Osteoblast (primary cell): ENCODE measurements around the gene RELN. TPM values are rescaled to one million over a fixed set of nuclear protein-coding genes. Genes with fewer than 3 reads are reported as not detected.
A peak's percentile ranks its signal among the peaks of the same experiment; 100 is the strongest.

ENCODE experiments used
- DNase-seq: peaks from one replicate; pipeline ENCODE4 v3.0.0; 2011; ENCODE audit warnings: low spot score, mixed read lengths; ENCODE audit not compliant: insufficient read length; ENCODE audit errors: missing footprints
- H2AFZ ChIP-seq: 2 replicates; pipeline ENCODE4 v1.6.0; 2011; ENCODE audit warnings: mild to moderate bottlenecking, low read length
- H3K27ac ChIP-seq: 2 replicates; pipeline ENCODE4 v1.5.1; 2011; ENCODE audit warnings: mild to moderate bottlenecking, low read depth, low read length, moderate library complexity
- H3K27me3 ChIP-seq: 2 replicates; pipeline ENCODE4 v1.6.0; 2012; ENCODE audit warnings: mild to moderate bottlenecking, control low read depth, inconsistent platforms, low read length, moderate library complexity; ENCODE audit not compliant: insufficient read depth
- H3K36me3 ChIP-seq: 2 replicates; pipeline ENCODE4 v1.5.1; 2011; ENCODE audit warnings: mild to moderate bottlenecking, low read length, control low read depth, moderate library complexity; ENCODE audit not compliant: insufficient read depth
- H3K4me1 ChIP-seq: 2 replicates; pipeline ENCODE4 v1.5.1; 2011; ENCODE audit warnings: mild to moderate bottlenecking, low read length, control low read depth, moderate library complexity; ENCODE audit not compliant: insufficient read depth
- H3K4me2 ChIP-seq: 2 replicates; pipeline ENCODE4 v1.6.0; 2011; ENCODE audit warnings: mild to moderate bottlenecking, low read length; ENCODE audit not compliant: insufficient read depth
- H3K4me3 ChIP-seq: fragments of 200-600 bp; sonication (generic); 3 replicates; pipeline ENCODE4 v1.5.1; 2012; ENCODE audit warnings: mild to moderate bottlenecking, low read length, inconsistent platforms; ENCODE audit not compliant: insufficient read depth
- H3K79me2 ChIP-seq: 2 replicates; pipeline ENCODE4 v1.6.0; 2012; ENCODE audit warnings: mild to moderate bottlenecking, low read length, control low read depth, inconsistent platforms; ENCODE audit not compliant: insufficient read depth
- H3K9me3 ChIP-seq: 2 replicates; pipeline ENCODE4 v1.5.1; 2011; ENCODE audit warnings: low read depth, low read length, control low read depth
- H4K20me1 ChIP-seq: 2 replicates; pipeline ENCODE4 v1.6.0; 2012; ENCODE audit warnings: mild to moderate bottlenecking, low read length, control low read depth; ENCODE audit not compliant: insufficient read depth
- total RNA-seq: library from RNA; depleted of rRNA; stranded (reverse); fragments of >200 nt; gene quantifications from 2 replicates; pipeline ENCODE4 v1.2.3, GENCODE V29; 2012
- TF ChIP-seq, protein P1 (sequence below): IDR thresholded peaks from 2 replicates; pipeline ENCODE4 v1.5.1; 2011; ENCODE audit warnings: mild to moderate bottlenecking, low read depth, low read length, moderate library complexity; ENCODE audit errors: extremely low read depth

Gene RELN
- total RNA-seq, 1 donor = 0.36 TPM

DNA sequence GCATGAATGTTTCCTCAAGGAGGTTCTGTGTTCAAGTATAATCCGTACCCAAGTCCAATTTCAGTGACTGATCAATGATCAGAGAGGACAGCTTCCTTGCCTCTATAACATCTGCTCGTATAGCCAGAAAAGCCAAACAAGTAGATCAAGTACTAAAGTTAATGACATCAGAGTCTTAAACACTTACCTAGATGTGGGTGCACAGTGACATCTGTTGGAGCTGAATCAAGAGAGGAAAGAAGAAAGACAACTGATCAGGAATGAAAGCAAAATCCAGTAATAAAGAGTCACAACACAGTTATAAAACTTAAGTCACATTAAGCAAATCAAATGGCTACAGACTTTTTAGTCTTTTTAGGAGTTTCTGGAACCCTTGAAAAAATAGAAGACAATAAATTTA is 236.5 kb downstream of the RELN start:
- TF ChIP-seq, protein P1, sequence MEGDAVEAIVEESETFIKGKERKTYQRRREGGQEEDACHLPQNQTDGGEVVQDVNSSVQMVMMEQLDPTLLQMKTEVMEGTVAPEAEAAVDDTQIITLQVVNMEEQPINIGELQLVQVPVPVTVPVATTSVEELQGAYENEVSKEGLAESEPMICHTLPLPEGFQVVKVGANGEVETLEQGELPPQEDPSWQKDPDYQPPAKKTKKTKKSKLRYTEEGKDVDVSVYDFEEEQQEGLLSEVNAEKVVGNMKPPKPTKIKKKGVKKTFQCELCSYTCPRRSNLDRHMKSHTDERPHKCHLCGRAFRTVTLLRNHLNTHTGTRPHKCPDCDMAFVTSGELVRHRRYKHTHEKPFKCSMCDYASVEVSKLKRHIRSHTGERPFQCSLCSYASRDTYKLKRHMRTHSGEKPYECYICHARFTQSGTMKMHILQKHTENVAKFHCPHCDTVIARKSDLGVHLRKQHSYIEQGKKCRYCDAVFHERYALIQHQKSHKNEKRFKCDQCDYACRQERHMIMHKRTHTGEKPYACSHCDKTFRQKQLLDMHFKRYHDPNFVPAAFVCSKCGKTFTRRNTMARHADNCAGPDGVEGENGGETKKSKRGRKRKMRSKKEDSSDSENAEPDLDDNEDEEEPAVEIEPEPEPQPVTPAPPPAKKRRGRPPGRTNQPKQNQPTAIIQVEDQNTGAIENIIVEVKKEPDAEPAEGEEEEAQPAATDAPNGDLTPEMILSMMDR = peak; percentile 18
- Histone ChIP-seq H3K9me3 (no peaks in the 10 kb centered on the region), H3K27me3 (no peaks in the 10 kb centered on the region), H3K4me1 (no peaks in the 10 kb centered on the region), H3K4me3 (no peak overlapping the region), H3K36me3 (no peaks in the 10 kb centered on the region), H4K20me1 (no peaks in the 10 kb centered on the region), H3K79me2 (no peaks in the 10 kb centered on the region), H3K27ac (no peak overlapping the region), H2AFZ (no peak overlapping the region), H3K4me2 (no peak overlapping the region)
- no peak for DNase-seq

DNA sequence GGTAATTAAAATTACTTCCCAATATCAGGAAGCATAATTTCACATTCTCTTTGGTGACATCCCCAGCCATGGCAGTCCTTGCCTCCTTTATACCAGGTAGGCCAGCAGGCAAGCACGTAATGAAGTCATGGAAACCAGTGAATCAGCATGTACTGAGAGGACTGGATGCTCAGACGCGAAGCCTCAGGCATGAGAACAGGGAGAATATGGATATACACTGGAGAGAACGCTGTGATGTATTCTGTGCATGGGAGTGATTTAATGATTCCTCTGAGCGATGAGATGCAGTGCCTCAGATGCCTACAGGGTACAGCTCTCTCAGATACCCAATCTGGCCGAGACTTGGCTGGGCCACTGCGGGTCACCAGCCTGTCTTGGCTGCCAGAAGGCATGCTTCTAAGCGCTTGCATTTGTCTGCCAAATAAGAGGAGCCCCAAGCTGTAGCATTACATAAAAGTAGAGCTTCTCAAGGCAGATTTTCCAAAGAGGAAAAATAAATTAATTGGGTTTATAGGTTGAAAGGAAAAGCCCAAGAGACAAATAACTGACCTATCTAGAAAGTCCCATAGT is 238.1 kb downstream of the RELN start:
- Histone ChIP-seq H3K27ac (no peak overlapping the region), H3K4me3 (no peak overlapping the region), H3K36me3 (no peaks in the 10 kb centered on the region), H3K9me3 (no peaks in the 10 kb centered on the region), H3K4me2 (no peak overlapping the region), H2AFZ (no peak overlapping the region), H4K20me1 (no peaks in the 10 kb centered on the region), H3K27me3 (no peaks in the 10 kb centered on the region), H3K4me1 (no peaks in the 10 kb centered on the region), H3K79me2 (no peaks in the 10 kb centered on the region)
- no peak for DNase-seq
- TF ChIP-seq, protein P1 = no peak

DNA sequence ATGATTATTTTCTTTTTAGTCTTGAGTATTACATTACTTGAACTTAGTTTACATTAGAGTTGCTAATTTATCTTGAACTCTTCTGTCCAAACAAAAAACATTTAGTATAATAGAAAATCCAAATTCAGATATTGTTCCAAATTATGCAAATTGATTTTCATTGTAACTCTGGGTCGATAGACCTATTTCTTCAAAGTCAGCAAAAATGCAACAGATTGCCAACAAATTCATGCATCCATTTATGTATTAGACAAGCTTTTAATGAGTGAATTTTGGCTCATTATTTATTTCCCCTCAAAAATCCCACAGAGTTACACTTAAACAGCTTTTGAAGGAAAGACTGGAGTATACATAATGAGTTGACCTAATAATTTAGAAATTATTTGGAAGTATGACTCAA is 240.8 kb downstream of the RELN start:
- H3K4me3 ChIP-seq = no peak overlapping the region
- TF ChIP-seq, protein P1 = no peak
- no peaks in the 10 kb centered on the region for H3K9me3 ChIP-seq
- H3K36me3 ChIP-seq = no peaks in the 10 kb centered on the region
- no peaks in the 10 kb centered on the region for H4K20me1 ChIP-seq
- H3K27me3 ChIP-seq = no peaks in the 10 kb centered on the region
- H3K27ac ChIP-seq = no peak overlapping the region
- no peak for DNase-seq
- H3K79me2 ChIP-seq = no peaks in the 10 kb centered on the region
- H2AFZ ChIP-seq = no peak overlapping the region
- H3K4me2 ChIP-seq = no peak overlapping the region
- H3K4me1 ChIP-seq = no peaks in the 10 kb centered on the region

DNA sequence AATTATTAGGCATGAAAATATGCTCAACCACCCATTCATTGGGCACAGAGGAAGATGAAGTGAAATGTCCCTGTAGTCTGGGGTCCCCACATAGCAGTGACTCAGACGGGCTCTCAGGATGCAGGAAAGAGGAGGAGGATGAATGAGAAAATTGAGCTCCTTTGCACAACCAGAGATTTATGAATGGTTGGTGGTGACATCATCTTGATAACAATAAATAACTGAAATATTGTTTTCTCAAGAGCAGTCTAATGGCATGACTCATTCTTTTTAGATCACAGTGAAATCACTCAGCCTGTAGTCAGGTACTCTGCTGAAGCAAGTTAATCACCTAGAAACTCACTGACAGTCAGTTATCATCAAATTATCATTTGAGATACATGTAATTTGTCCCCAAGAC is 254.1 kb downstream of the RELN start:
- H2AFZ ChIP-seq = no peak overlapping the region
- DNase-seq = no peak
- no peak overlapping the region for H3K4me2 ChIP-seq
- H3K4me1 ChIP-seq = no peaks in the 10 kb centered on the region
- H3K4me3 ChIP-seq = no peak overlapping the region
- H3K27me3 ChIP-seq = no peaks in the 10 kb centered on the region
- no peaks in the 10 kb centered on the region for H3K9me3 ChIP-seq
- no peaks in the 10 kb centered on the region for H4K20me1 ChIP-seq
- H3K36me3 ChIP-seq = no peaks in the 10 kb centered on the region
- no peak overlapping the region for H3K27ac ChIP-seq
- TF ChIP-seq, protein P1 = no peak
- H3K79me2 ChIP-seq = no peaks in the 10 kb centered on the region
